HepG2 (cell line): ENCODE data around the gene UNC5B. TPM values are rescaled to one million over a fixed set of nuclear protein-coding genes. Genes with fewer than 3 reads are reported as not detected.
A peak's percentile ranks its signal among the peaks of the same experiment; 100 is the strongest.

Experiments
- CBX5 ChIP-seq: sonication (generic); formaldehyde crosslinking; IDR thresholded peaks from 2 replicates; pipeline ENCODE4 v1.4.0; 2020; ENCODE audit warnings: missing genetic modification reagents, borderline replicate concordance
- E2F2 ChIP-seq: sonication (generic); formaldehyde crosslinking; IDR thresholded peaks from 2 replicates; pipeline ENCODE4 v1.4.0; 2020; ENCODE audit warnings: missing genetic modification reagents, borderline replicate concordance
- FLYWCH1 ChIP-seq: sonication (generic); formaldehyde crosslinking; IDR thresholded peaks from 2 replicates; pipeline ENCODE4 v1.8.1; 2023; ENCODE audit warnings: mild to moderate bottlenecking, missing genetic modification reagents
- HES4 ChIP-seq: sonication (generic); formaldehyde crosslinking; IDR thresholded peaks from 2 replicates; pipeline ENCODE4 v1.9.0; 2021; ENCODE audit warnings: mild to moderate bottlenecking, missing genetic modification reagents, borderline replicate concordance
- MBNL3 ChIP-seq: fragments of 250-450 bp; sonication (Bioruptor Pico); conservative IDR thresholded peaks from 2 replicates; pipeline ENCODE4 v1.8.0; 2022; ENCODE audit warnings: mild to moderate bottlenecking, inconsistent platforms
- MZF1 ChIP-seq: sonication (generic); formaldehyde crosslinking; IDR thresholded peaks from 2 replicates; pipeline ENCODE4 v1.8.1; 2023; ENCODE audit warnings: mild to moderate bottlenecking, missing genetic modification reagents, borderline replicate concordance
- NR2F1 ChIP-seq, 2 experiments: fragments of 450-650 bp in 1 of 2; formaldehyde crosslinking in 1 of 2; IDR thresholded peaks; 2 replicates each; pipeline versions ENCODE4 v1.5.0 to v1.6.1; 2016 to 2020; ENCODE audit warnings: mild to moderate bottlenecking in 1 of 2, missing compliant biosample characterization in 1 of 2, missing genetic modification reagents in 1 of 2, moderate library complexity in 1 of 2
- POLR2A ChIP-seq, 2 experiments: IDR thresholded peaks; 2 replicates each; pipeline ENCODE4 v1.6.1; 2011; ENCODE audit warnings: low read depth in 2 of 2, low read length in 2 of 2, mild to moderate bottlenecking in 1 of 2, moderate library complexity in 1 of 2; ENCODE audit not compliant: insufficient read depth in 1 of 2
- RFX5 ChIP-seq: IDR thresholded peaks from 2 replicates; pipeline ENCODE4 v1.6.1; 2011; ENCODE audit warnings: low read depth, low read length, improper control_type of control experiment
- SNAPC5 ChIP-seq: sonication (generic); formaldehyde crosslinking; IDR thresholded peaks from 2 replicates; pipeline ENCODE4 v1.8.1; 2023; ENCODE audit warnings: mild to moderate bottlenecking, missing genetic modification reagents, borderline replicate concordance
- SP1 ChIP-seq, 2 experiments: fragments of 450-650 bp in 1 of 2; sonication (generic) in 1 of 2; formaldehyde crosslinking in 1 of 2; IDR thresholded peaks; 2 replicates each; pipeline versions ENCODE4 v1.4.0 to v1.6.1; 2016 to 2020; ENCODE audit warnings: missing genetic modification reagents in 1 of 2
- SYNCRIP ChIP-seq: fragments of 200-400 bp; formaldehyde crosslinking; IDR thresholded peaks from 2 replicates; pipeline ENCODE4 v1.6.1; 2018; ENCODE audit warnings: mild to moderate bottlenecking, low read depth, low read length; ENCODE audit not compliant: insufficient read depth
- TEF ChIP-seq: sonication (generic); formaldehyde crosslinking; IDR thresholded peaks from 2 replicates; pipeline ENCODE4 v1.5.0; 2020; ENCODE audit warnings: missing genetic modification reagents
- ZFP1 ChIP-seq: IDR thresholded peaks from 2 replicates; pipeline ENCODE4 v1.6.1; 2016
- ZNF296 ChIP-seq: sonication (generic); formaldehyde crosslinking; conservative IDR thresholded peaks from 2 replicates; pipeline ENCODE4 v1.5.0; 2020; ENCODE audit warnings: mild to moderate bottlenecking, missing genetic modification reagents
- ZNF446 ChIP-seq: sonication (generic); formaldehyde crosslinking; IDR thresholded peaks from 2 replicates; pipeline ENCODE4 v1.5.0; 2020; ENCODE audit warnings: mild to moderate bottlenecking, missing genetic modification reagents
- ZNF460 ChIP-seq: sonication (generic); formaldehyde crosslinking; IDR thresholded peaks from 2 replicates; pipeline ENCODE4 v1.5.1; 2020; ENCODE audit warnings: missing genetic modification reagents, mild to moderate bottlenecking, borderline replicate concordance
- ZNF503 ChIP-seq: sonication (generic); formaldehyde crosslinking; IDR thresholded peaks from 2 replicates; pipeline ENCODE4 v1.4.0; 2020; ENCODE audit warnings: missing genetic modification reagents
- ZNF607 ChIP-seq: sonication (generic); formaldehyde crosslinking; IDR thresholded peaks from 2 replicates; pipeline ENCODE4 v1.5.1; 2020; ENCODE audit warnings: missing genetic modification reagents, mild to moderate bottlenecking, borderline replicate concordance
- ZNF703 ChIP-seq: sonication (generic); formaldehyde crosslinking; IDR thresholded peaks from 2 replicates; pipeline ENCODE4 v1.5.1; 2020; ENCODE audit warnings: missing genetic modification reagents, mild to moderate bottlenecking, moderate library complexity, borderline replicate concordance
- ZNF883 ChIP-seq: sonication (generic); formaldehyde crosslinking; IDR thresholded peaks from 2 replicates; pipeline ENCODE4 v1.5.1; 2020; ENCODE audit warnings: mild to moderate bottlenecking, missing genetic modification reagents; ENCODE audit errors: not compliant biosample characterization
- polyA plus RNA-seq, 8 experiments: library from polyadenylated mRNA; depleted of rRNA in 3 of 8; stranded (reverse) in 7 of 8; unstranded in 1 of 8; fragments of >200 nt; fragmentation: Illumina TruSeq in 4 of 8; extraction: Trizol in 4 of 8; gene quantifications; 2 replicates each; pipeline versions ENCODE4 v1.2.1 to v1.2.3, GENCODE V29; 2011 to 2016; ENCODE audit warnings: low read depth in 4 of 8, missing spikeins in 1 of 8, mixed read lengths in 1 of 8; ENCODE audit not compliant: insufficient read depth in 1 of 8
- total RNA-seq, 5 experiments: library from RNA; depleted of rRNA; stranded (reverse); fragments of >200 nt; fragmentation: Illumina TruSeq; extraction: Trizol; gene quantifications; 2 replicates each; pipeline ENCODE4 v1.2.3, GENCODE V29; 2016; ENCODE audit warnings: low read depth in 1 of 5

UNC5B gene
- total and polyA plus RNA-seq, 2 of the 13 experiments (the other 11 are each of a cell fraction or from before 2014, with no cell fraction given), result 0.07 TPM

GRCh38 chr10:71339796-71340589 is 127.6 kb downstream of the UNC5B start (continued):
- TF ChIP-seq E2F2, result 0 out of 2 replicates have a peak, but pooled peaks have one; percentile 51
- TF ChIP-seq ZNF446 (CRISPR knock-in tag), result no peak
- TF ChIP-seq HES4 (CRISPR knock-in tag), result peak; percentile 63; the same call in 1 of the 2 replicates
- TF ChIP-seq CBX5 (CRISPR knock-in tag), result peak; percentile 37; the same call in 1 of the 2 replicates
- peak; percentile 91 to 97 for TF ChIP-seq NR2F1 (CRISPR knock-in tag; IDR thresholded peaks at IDR 0.05)
- TF ChIP-seq ZFP1 (CRISPR knock-in tag), result no peak
- TF ChIP-seq TEF, result no peak
- TF ChIP-seq ZNF296 (CRISPR knock-in tag), result no peak
- no peak for TF ChIP-seq MZF1 (CRISPR knock-in tag)
- no peak for TF ChIP-seq MBNL3
- peak; percentile 90 for TF ChIP-seq ZNF503 (CRISPR knock-in tag)
- TF ChIP-seq SYNCRIP, result no peak
- TF ChIP-seq RFX5, result peak; percentile 46; the same call in 1 of the 2 replicates
- TF ChIP-seq SNAPC5 (CRISPR knock-in tag), result no peak
- no peak for TF ChIP-seq ZNF607 (CRISPR knock-in tag)
- no peak for TF ChIP-seq FLYWCH1 (CRISPR knock-in tag)
- TF ChIP-seq POLR2A (IDR thresholded peaks at IDR 0.05; ENCODE audit: insufficient read depth in 1 of 2, low read depth in 2 of 2, low read length in 2 of 2), result peak; percentile 37 to 51; a peak in 3 of 4 replicates
- TF ChIP-seq ZNF703 (CRISPR knock-in tag), result peak; percentile 35; the same call in 1 of the 2 replicates
- peak; percentile 11 for TF ChIP-seq ZNF883
- TF ChIP-seq ZNF460 (CRISPR knock-in tag), result no peak
- no peak for TF ChIP-seq SP1 (IDR thresholded peaks at IDR 0.05)
- no peak for TF ChIP-seq SP1 (CRISPR knock-in tag; IDR thresholded peaks at IDR 0.05)
